Upper lobe of left lung (tissue), 6 donors: ENCODE results near the gene SH3YL1. TPM values are rescaled to one million over a fixed set of nuclear protein-coding genes. Genes with fewer than 3 reads are reported as not detected.

Source experiments
- ATAC-seq, 2 donors: fragments of 200-7000 bp; cut with Tn5 transposase; one replicate each; pipeline ENCODE4 v1.9.1; 2022; ENCODE audit warnings: mild to moderate bottlenecking in 2 of 2, moderate library complexity in 2 of 2; ENCODE audit not compliant: low FRiP score in 2 of 2
- DNase-seq, 2 donors: peaks; one replicate each; pipeline ENCODE4 v3.0.0-alpha.2; 2019 to 2020
- H3K27ac ChIP-seq, 4 donors: fragments of 200-600 bp; sonication (generic); one replicate each; pipeline ENCODE4 v1.5.1; 2016 to 2019
- H3K27me3 ChIP-seq, 4 donors: fragments of 200-600 bp; sonication (generic); one replicate each; pipeline ENCODE4 v1.5.1; 2017 to 2019
- H3K36me3 ChIP-seq, 4 donors: fragments of 200-600 bp; sonication (generic); one replicate each; pipeline ENCODE4 v1.5.1; 2016 to 2019
- H3K4me1 ChIP-seq, 4 donors: fragments of 200-600 bp; sonication (generic); one replicate each; pipeline ENCODE4 v1.5.1; 2018 to 2019
- H3K4me3 ChIP-seq, 4 donors: fragments of 200-600 bp; sonication (generic); one replicate each; pipeline ENCODE4 v1.5.1; 2017 to 2019; ENCODE audit warnings: mild to moderate bottlenecking in 2 of 4, moderate library complexity in 1 of 4
- H3K9me3 ChIP-seq, 4 donors: fragments of 200-600 bp; sonication (generic); one replicate each; pipeline ENCODE4 v1.5.1; 2018 to 2019
- EP300 ChIP-seq, 4 donors: sonication (generic); formaldehyde crosslinking; IDR thresholded peaks; one replicate each; pipeline ENCODE4 v1.5.1; 2017; ENCODE audit warnings: antibody characterized with exemption in 4 of 4, control low read depth in 2 of 4
- POLR2A ChIP-seq, 4 donors: fragments of 450-650 bp; IDR thresholded peaks; one replicate each; pipeline ENCODE4 v1.5.1; 2016 to 2017; ENCODE audit warnings: antibody characterized with exemption in 4 of 4, mild to moderate bottlenecking in 2 of 4
- POLR2AphosphoS5 ChIP-seq, 2 donors: sonication (generic); formaldehyde crosslinking; IDR thresholded peaks; one replicate each; pipeline ENCODE4 v1.5.1; 2017; ENCODE audit warnings: antibody characterized with exemption in 2 of 2
- WGBS, 2 donors: methylation state at CpG; one replicate each; pipeline ENCODE4 v1.1.5; 2017 to 2018; 5-methylcytosine and 5-hydroxymethylcytosine counted together
- total RNA-seq, 6 donors: library from RNA; depleted of rRNA in 4 of 6; stranded (reverse); fragments of >200 nt in 4 of 6; gene quantifications; one replicate each; pipeline versions ENCODE4 v1.1.0 to v1.2.1, GENCODE V29; 2016 to 2021
- TF ChIP-seq, protein P1 (sequence below), 6 experiments: fragments of 450-650 bp in 4 of 6; fragments of 200-600 bp in 2 of 6; sonication (generic) in 2 of 6; IDR thresholded peaks; one replicate each; pipeline ENCODE4 v1.5.1; 2016 to 2019; ENCODE audit warnings: antibody characterized with exemption in 6 of 6
- donor health status: DM: no; HTN: no; CAD: no; lungs with moderate emphysema.
- donor health status: DM: no; HTN: yes; CAD: no; lungs with severe emphysema.

Gene SH3YL1
- total RNA-seq, 6 donors from 2014 or later = 30.5 to 140 (median 89.2) TPM

- Histone ChIP-seq H3K4me1 (no peaks in the 10 kb centered on the region), H3K9me3 (peaks cover 0 to 7% (median 5%) of the 10 kb centered on the region in 4 donors), H3K36me3 (peaks cover 2 to 12% (median 7%) of the 10 kb centered on the region in 4 donors), H3K27ac (no peak overlapping the region), H3K4me3 (no peak overlapping the region), H3K27me3 (no peaks in the 10 kb centered on the region)
- TF ChIP-seq, protein P1, sequence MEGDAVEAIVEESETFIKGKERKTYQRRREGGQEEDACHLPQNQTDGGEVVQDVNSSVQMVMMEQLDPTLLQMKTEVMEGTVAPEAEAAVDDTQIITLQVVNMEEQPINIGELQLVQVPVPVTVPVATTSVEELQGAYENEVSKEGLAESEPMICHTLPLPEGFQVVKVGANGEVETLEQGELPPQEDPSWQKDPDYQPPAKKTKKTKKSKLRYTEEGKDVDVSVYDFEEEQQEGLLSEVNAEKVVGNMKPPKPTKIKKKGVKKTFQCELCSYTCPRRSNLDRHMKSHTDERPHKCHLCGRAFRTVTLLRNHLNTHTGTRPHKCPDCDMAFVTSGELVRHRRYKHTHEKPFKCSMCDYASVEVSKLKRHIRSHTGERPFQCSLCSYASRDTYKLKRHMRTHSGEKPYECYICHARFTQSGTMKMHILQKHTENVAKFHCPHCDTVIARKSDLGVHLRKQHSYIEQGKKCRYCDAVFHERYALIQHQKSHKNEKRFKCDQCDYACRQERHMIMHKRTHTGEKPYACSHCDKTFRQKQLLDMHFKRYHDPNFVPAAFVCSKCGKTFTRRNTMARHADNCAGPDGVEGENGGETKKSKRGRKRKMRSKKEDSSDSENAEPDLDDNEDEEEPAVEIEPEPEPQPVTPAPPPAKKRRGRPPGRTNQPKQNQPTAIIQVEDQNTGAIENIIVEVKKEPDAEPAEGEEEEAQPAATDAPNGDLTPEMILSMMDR (IDR thresholded peaks at IDR 0.05) = no peak
- no peak for TF ChIP-seq EP300 (IDR thresholded peaks at IDR 0.05)
- no peak for TF ChIP-seq POLR2A (IDR thresholded peaks at IDR 0.05)
- no peak for TF ChIP-seq POLR2AphosphoS5 (IDR thresholded peaks at IDR 0.05)
- WGBS, 2 donors = 93 to 95% methylated on average over 29 to 43 of the region's 43 CpGs
- ATAC-seq (no peak), DNase-seq (peak in 1 of 2 donors; percentile 65)
These were observed 49.7 kb downstream of the SH3YL1 start for GRCh38 chr2:213932-214693.

DNA sequence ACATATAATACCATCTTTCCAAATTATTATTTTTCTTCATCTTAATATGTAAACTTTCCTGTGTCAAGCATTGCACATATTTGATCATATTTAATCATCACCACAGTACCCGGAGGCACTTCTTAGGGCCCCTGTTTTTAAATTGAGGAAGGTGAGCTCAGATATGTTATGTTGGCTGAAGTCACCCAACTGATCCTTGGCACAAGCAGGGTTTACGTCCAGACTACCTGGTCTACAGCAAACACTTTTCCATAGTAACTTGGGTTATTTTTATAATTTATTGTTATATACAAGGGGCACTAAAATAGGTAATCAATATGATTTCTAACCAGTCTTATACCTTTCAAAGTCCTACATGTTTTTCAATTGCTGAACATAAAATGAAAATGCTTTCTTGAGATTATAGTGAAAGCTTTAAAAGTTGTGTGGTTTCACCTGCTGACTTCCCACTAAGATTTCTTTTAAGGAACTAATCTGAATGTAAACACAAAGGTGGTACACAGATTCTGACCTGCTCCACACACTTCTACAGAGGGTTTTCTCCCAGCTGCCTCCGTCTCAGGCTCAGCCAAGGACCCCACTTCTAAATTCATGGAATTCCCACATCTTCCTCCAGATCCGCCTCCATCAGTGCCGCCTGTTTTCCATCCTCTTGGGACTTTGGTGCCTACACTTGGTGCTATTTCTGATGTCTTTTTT, 52.2 kb downstream of the SH3YL1 start:
- Histone ChIP-seq H3K27ac (no peak overlapping the region), H3K27me3 (no peaks in the 10 kb centered on the region), H3K36me3 (no peaks in the 10 kb centered on the region), H3K4me1 (no peaks in the 10 kb centered on the region), H3K9me3 (peaks cover 0 to 7% (median 5%) of the 10 kb centered on the region in 4 donors), H3K4me3 (no peak overlapping the region)
- TF ChIP-seq, protein P1 (IDR thresholded peaks at IDR 0.05) = no peak
- no peak for TF ChIP-seq POLR2AphosphoS5 (IDR thresholded peaks at IDR 0.05)
- TF ChIP-seq EP300 (IDR thresholded peaks at IDR 0.05) = no peak
- no peak for TF ChIP-seq POLR2A (IDR thresholded peaks at IDR 0.05)
- DNase-seq (no peak), ATAC-seq (no peak)
- WGBS, 2 donors = 75 to 79% methylated on average over 5 of the region's 5 CpGs

GRCh38 chr2:210660-211059, 53.2 kb downstream of the SH3YL1 start:
- no peaks in the 10 kb centered on the region for H3K27me3 ChIP-seq
- no peak for TF ChIP-seq POLR2A (IDR thresholded peaks at IDR 0.05)
- TF ChIP-seq, protein P1 (IDR thresholded peaks at IDR 0.05) = no peak
- no peak for TF ChIP-seq POLR2AphosphoS5 (IDR thresholded peaks at IDR 0.05)
- TF ChIP-seq EP300 (IDR thresholded peaks at IDR 0.05) = no peak
- no peak for ATAC-seq

DNA sequence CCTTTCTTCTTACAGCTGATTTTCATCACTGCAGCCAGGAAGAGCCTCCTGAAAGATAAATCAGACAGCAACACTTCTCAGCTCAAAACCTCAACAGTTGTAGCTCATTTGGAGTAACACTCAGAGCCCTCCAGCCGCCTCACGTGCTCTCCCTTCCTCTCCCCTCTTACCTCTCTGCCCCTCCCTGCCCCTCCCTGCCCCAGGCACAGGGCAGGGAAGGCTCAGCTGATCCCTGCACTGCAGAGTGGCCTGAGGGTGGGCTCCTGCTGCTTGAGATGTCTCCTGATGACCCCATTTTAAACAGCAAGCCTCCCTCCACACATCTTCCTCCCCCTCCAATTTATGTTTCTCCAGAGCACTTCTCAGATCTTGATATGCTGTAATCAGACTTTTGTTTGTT, 54.4 kb downstream of the SH3YL1 start:
- 49 to 63% methylated on average over 2 of the region's 2 CpGs for WGBS, 2 donors
- no peak for DNase-seq
- ATAC-seq = peak in 1 of 2 donors; percentile 63
- no peak overlapping the region for H3K4me3 ChIP-seq
- H3K9me3 ChIP-seq = peaks cover 0 to 7% (median 5%) of the 10 kb centered on the region in 4 donors
- no peak overlapping the region for H3K27ac ChIP-seq
- no peaks in the 10 kb centered on the region for H3K27me3 ChIP-seq
- TF ChIP-seq, protein P1 (IDR thresholded peaks at IDR 0.05) = no peak
- no peak for TF ChIP-seq POLR2AphosphoS5 (IDR thresholded peaks at IDR 0.05)
- no peak for TF ChIP-seq EP300 (IDR thresholded peaks at IDR 0.05)
- no peak for TF ChIP-seq POLR2A (IDR thresholded peaks at IDR 0.05)
- H3K4me1 ChIP-seq = no peaks in the 10 kb centered on the region
- H3K36me3 ChIP-seq = no peaks in the 10 kb centered on the region

More at GRCh38 chr2:210660-211059, 53.2 kb downstream of the SH3YL1 start:
- Histone ChIP-seq H3K4me1 (no peaks in the 10 kb centered on the region), H3K27ac (no peak overlapping the region), H3K36me3 (no peaks in the 10 kb centered on the region), H3K4me3 (no peak overlapping the region), H3K9me3 (peaks cover 0 to 7% (median 5%) of the 10 kb centered on the region in 4 donors)
- DNase-seq = no peak
- 68 to 80% methylated on average over 1 to 4 of the region's 4 CpGs for WGBS, 2 donors
